T47D (cell line): Measurements from ENCODE around the gene SNRNP70.
"Not testable (repeated sequence)": the region's sequence is repeated elsewhere in the genome, so short reads cannot be mapped to it uniquely, and the experiment has no call there.

Experiments used
- DNase-seq, 2 experiments: peaks; one replicate each; pipeline versions ENCODE4 v3.0.0 to v3.0.0-alpha.2; 2011 to 2012; ENCODE audit warnings: low read depth in 1 of 2, low spot score in 1 of 2
- JUND ChIP-seq: IDR thresholded peaks from 2 replicates; pipeline ENCODE4 v1.6.1; 2012; ENCODE audit warnings: low read depth
- in situ Hi-C: cut with HindIII; loops from 2 replicates; pipeline ENCODE4 v1.10.0; 2016; ENCODE audit warnings: low sequenced_read_pairs, low pct_unique_long_range_greater_than_20kb

Gene SNRNP70

GRCh38 chr19:49073514-49074378 is 11.5 kb upstream of the SNRNP70 start:
- DNase-seq: peak in 1 of 2 experiments; percentile 67
- in situ Hi-C loops: no loop called here
- TF ChIP-seq JUND: no peak

DNA sequence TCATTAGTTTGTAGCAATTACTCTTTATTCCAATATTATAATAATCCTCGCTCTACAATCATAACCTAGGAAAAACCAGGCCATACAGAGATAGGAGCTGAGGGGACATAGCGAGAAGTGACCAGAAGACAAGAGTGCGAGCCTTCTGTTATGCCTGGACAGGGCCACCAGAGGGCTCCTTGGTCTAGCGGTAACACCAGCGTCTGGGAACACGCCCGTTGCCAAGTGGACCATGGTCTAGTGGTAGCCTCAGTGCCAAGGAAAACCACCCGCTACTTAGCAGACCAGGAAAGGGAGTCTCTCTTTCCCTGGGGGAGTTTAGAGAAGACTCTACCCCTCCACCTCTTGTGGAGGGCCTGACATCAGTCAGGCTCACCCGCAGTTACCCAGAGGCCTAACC is 10.4 kb upstream of the SNRNP70 start:
- DNase-seq: peak in 1 of 2 experiments; percentile 64
- in situ Hi-C loops: not testable (repeated sequence)

DNA sequence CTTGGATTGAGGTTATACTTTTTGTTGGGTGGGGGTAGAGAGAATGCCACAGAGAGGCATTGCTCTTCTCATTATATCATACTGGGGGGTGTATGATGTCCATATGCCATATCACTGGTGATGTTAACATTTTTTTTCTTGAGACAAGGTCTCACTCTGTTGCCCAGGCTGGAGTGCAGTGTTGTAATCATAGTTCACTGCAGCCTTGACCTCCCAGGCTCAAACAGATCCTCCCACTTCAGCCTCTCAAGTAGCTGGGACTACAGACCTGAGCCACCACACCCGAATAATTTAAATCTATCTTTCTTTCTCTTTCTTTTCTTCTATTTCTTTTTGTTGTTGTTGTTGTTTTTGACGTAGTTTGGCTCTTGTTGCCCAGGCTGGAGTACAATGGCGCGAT is 4.9 kb upstream of the SNRNP70 start:
- TF ChIP-seq JUND: no peak
- in situ Hi-C loops: no loop called here
- DNase-seq: no peak

DNA sequence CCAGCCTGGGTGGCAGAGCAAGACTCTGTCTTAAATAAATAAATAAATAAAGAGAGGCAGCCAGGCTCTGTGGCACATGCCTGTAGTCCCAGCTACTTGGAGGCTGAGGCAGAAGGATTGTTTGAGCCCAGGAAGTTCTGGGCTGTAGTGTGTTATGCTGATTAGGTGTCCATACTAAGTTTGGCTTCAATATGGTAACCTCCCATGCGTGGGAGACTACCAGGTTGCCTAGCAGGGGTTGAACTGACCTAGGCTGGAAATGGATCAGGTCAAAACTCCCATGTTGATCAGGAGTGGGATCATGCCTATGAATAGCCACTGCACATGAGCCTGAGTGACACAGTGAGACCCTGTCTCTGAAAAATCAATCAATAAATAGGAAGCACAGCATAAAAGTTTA is 4.0 kb upstream of the SNRNP70 start:
- no peak for TF ChIP-seq JUND
- in situ Hi-C loops: no loop called here
- no peak for DNase-seq

DNA sequence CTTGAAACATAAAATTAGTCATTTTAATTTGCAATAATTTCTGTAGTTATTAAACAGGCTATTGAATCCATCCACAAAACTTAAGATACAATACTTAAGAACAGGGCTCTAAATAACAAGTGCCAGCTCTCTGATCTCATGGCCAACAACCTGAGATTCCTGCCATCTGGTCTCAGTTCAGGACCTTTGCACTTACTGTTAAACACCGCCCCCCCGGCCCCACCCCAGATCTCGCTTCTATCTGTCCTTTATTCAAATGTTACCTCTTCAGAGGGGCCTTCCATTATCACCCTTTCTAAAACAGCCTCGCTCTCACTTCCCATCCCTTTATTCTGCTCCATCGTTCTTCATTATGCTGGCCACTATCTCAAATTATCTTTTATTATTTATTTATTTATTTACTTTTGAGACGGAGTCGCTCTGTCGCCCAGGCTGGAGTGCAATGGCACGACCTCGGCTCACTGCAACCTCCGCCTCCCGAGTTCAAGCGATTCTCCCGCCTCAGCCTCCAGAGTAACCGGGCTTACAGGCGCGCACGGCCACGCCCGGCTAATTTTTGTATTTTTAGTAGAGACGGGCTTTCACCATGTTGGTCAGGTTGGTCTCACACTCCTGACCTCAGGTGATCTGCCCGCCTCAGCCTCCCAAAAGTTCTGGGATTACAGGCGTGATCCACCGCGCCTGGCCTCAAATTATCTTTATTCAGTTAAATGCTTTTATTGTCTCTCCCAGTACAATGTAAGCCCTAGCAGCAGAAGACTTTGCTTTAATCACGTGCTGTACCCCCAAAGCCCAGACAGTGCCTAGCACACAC is 838 bp upstream of the SNRNP70 start:
- in situ Hi-C loops: no loop called here
- no peak for DNase-seq
- TF ChIP-seq JUND: no peak

DNA sequence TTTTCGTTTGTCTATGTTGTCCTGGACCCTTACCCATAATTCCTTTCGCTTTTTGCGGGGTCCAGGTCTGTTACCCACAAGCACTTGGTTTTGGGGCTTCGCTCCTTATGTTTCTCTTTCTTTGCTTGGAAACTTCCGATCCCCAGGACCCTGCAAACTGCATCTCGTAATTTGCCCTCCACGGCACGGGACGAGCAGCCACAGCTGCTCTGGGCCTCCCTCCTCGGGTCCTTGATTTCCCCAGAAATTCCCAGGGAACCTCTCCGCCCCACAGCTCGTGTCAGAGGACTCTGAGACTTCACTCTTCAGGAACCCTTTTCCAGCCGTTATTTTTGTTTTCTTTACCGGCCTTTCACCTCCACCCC is 599 bp downstream of the SNRNP70 start:
- TF ChIP-seq JUND: no peak
- DNase-seq: no peak
- in situ Hi-C loops: no loop called here

- TF ChIP-seq JUND: no peak
- in situ Hi-C loops: no loop called here
- DNase-seq: no peak
Measured at GRCh38 chr19:49086296-49086695, 1.0 kb downstream of the SNRNP70 start.

GRCh38 chr19:49091391-49092038 is 6.3 kb downstream of the SNRNP70 start:
- no peak for DNase-seq
- in situ Hi-C loops: no loop called here
- TF ChIP-seq JUND: no peak

DNA sequence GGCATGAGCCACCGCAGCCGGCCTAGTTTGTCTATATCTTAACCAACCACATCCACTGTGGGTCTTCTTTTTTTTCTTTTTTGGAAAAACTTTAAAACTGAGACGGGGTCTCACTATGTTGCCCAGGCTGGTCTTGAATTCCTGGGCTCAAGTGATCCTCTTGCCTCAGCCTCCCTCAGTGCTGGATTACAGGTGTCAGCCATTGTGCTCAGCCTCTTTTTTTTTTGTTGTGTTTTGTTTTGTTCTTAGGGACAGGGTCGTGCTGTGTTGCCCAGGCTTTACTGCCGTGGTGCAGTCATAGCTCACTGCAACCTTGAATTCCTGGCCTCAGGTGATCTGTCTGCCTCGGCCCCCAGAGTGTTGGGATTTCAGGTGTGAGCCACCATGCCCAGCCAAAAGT is 7.4 kb downstream of the SNRNP70 start:
- no peak for TF ChIP-seq JUND
- no peak for DNase-seq
- in situ Hi-C loops: no loop called here

- no peak for TF ChIP-seq JUND
- no peak for DNase-seq
- in situ Hi-C loops: no loop called here
Measured at GRCh38 chr19:49094505-49095482, 9.5 kb downstream of the SNRNP70 start.

DNA sequence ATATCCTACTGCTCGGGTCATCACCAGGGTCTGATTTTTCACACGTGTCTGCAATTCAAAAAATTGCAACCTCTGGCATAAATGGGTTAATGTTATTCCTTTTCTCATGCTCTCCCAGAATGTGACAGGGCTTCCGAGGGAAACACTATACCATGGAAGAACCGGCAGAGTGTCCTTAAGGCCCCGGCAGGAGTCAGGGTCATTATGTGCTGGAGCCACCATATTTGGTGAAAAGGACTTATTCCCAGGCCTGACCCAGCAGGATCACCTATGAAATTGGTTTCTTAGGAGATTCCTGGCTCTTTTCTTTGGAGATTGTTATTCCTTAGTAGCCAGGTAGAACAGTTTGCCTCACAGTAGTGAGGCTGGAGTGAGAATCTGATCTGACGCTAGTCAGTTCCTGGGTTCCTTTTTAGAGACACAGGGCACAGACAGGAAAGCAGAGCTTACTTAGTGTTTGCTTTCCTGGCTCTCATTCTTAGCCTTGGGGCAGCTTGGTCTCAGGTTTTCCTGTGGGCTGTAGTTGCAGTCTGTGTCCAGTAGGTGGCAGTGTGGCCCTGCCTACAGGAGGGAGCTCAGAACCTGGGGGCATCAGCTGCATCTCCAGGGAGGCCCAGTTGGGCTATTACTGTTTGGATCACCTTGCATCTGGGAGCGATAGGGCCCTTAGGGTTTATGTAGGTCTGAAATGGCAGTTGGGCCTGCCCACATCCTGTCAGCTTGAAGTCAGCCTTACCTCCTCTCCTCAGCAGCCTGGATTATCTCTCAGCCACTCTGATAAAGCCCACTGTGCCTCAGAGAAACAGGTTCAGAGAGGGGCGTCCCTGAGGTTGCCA is 12.4 kb downstream of the SNRNP70 start:
- peak; percentile 66 to 93 for DNase-seq
- in situ Hi-C loops: no loop called here
- no peak for TF ChIP-seq JUND
